Tibial nerve (tissue), 4 donors: ENCODE measurements around the gene TSPAN7.

Experiments used
- EP300 ChIP-seq, 2 donors: sonication (generic); formaldehyde crosslinking; IDR thresholded peaks; one replicate each; pipeline ENCODE4 v1.6.1; 2017; ENCODE audit warnings: antibody characterized with exemption in 2 of 2, mild to moderate bottlenecking in 1 of 2
- POLR2A ChIP-seq, 2 donors: fragments of 450-650 bp; IDR thresholded peaks; one replicate each; pipeline ENCODE4 v1.6.1; 2017; ENCODE audit warnings: antibody characterized with exemption in 2 of 2, mild to moderate bottlenecking in 2 of 2, moderate library complexity in 2 of 2
- TF ChIP-seq, protein P1 (sequence below), 5 experiments: fragments of 200-600 bp in 3 of 5; fragments of 450-650 bp in 2 of 5; sonication (generic) in 3 of 5; IDR thresholded peaks; one replicate each; pipeline ENCODE4 v1.5.1; 2016 to 2019; ENCODE audit warnings: antibody characterized with exemption in 5 of 5, mild to moderate bottlenecking in 3 of 5, moderate library complexity in 2 of 5

DNA sequence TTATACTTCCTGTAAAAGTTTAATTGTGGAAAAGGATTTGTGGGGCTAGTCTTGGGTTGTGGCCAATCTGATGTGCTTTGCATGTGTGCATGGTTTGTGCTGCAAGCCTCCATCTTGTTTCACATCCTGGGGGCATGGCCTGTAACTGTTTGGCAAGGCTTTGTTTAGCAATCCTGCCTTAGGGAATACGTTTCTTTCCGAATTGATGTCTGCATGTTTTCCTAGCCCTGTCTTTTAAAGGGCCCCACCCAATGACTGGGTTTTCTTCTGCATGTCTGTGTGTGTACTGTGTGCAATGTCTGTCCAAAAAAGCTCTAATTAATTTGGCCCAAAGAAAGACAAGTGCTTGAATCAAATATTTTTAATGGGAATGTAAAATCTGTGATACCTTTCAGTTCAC, 165.3 kb downstream of the TSPAN7 start:
- TF ChIP-seq, protein P1, sequence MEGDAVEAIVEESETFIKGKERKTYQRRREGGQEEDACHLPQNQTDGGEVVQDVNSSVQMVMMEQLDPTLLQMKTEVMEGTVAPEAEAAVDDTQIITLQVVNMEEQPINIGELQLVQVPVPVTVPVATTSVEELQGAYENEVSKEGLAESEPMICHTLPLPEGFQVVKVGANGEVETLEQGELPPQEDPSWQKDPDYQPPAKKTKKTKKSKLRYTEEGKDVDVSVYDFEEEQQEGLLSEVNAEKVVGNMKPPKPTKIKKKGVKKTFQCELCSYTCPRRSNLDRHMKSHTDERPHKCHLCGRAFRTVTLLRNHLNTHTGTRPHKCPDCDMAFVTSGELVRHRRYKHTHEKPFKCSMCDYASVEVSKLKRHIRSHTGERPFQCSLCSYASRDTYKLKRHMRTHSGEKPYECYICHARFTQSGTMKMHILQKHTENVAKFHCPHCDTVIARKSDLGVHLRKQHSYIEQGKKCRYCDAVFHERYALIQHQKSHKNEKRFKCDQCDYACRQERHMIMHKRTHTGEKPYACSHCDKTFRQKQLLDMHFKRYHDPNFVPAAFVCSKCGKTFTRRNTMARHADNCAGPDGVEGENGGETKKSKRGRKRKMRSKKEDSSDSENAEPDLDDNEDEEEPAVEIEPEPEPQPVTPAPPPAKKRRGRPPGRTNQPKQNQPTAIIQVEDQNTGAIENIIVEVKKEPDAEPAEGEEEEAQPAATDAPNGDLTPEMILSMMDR (IDR thresholded peaks at IDR 0.05) = no peak
- peak in 1 of 2 donors; percentile 25 for TF ChIP-seq EP300 (IDR thresholded peaks at IDR 0.05)
- no peak for TF ChIP-seq POLR2A (IDR thresholded peaks at IDR 0.05)
